WERI-Rb-1 (cell line): Measurements from ENCODE around the gene CFAP69.
A peak's percentile ranks its signal among the peaks of the same experiment; 100 is the strongest.

Experiments
- DNase-seq: peaks from one replicate; pipeline ENCODE4 v3.0.0-alpha.2; 2020
- H3K27ac ChIP-seq: fragments of 250-450 bp; sonication (Bioruptor Pico); 2 replicates; pipeline ENCODE4 v1.5.1; 2020; ENCODE audit warnings: mild to moderate bottlenecking, moderate library complexity
- H3K27me3 ChIP-seq: fragments of 250-450 bp; sonication (Bioruptor Pico); 2 replicates; pipeline ENCODE4 v1.5.1; 2021; ENCODE audit warnings: mild to moderate bottlenecking, low read depth, moderate library complexity; ENCODE audit not compliant: insufficient read depth, severe bottlenecking
- H3K36me3 ChIP-seq: fragments of 250-450 bp; sonication (Bioruptor Pico); 2 replicates; pipeline ENCODE4 v1.5.1; 2020; ENCODE audit warnings: mild to moderate bottlenecking, moderate library complexity
- H3K4me3 ChIP-seq: 2 replicates; pipeline ENCODE4 v1.5.1; 2011; ENCODE audit warnings: low read depth, mild to moderate bottlenecking, control low read depth, low read length
- H3K9me3 ChIP-seq: fragments of 250-450 bp; sonication (Bioruptor Pico); 2 replicates; pipeline ENCODE4 v1.5.1; 2021; ENCODE audit warnings: mild to moderate bottlenecking, moderate library complexity; ENCODE audit not compliant: severe bottlenecking
- TF ChIP-seq, protein P1 (sequence below): IDR thresholded peaks from 2 replicates; pipeline ENCODE4 v1.5.1; 2011; ENCODE audit warnings: low read depth, mild to moderate bottlenecking, control low read depth, inconsistent platforms, low read length

The CFAP69 gene, protein sequence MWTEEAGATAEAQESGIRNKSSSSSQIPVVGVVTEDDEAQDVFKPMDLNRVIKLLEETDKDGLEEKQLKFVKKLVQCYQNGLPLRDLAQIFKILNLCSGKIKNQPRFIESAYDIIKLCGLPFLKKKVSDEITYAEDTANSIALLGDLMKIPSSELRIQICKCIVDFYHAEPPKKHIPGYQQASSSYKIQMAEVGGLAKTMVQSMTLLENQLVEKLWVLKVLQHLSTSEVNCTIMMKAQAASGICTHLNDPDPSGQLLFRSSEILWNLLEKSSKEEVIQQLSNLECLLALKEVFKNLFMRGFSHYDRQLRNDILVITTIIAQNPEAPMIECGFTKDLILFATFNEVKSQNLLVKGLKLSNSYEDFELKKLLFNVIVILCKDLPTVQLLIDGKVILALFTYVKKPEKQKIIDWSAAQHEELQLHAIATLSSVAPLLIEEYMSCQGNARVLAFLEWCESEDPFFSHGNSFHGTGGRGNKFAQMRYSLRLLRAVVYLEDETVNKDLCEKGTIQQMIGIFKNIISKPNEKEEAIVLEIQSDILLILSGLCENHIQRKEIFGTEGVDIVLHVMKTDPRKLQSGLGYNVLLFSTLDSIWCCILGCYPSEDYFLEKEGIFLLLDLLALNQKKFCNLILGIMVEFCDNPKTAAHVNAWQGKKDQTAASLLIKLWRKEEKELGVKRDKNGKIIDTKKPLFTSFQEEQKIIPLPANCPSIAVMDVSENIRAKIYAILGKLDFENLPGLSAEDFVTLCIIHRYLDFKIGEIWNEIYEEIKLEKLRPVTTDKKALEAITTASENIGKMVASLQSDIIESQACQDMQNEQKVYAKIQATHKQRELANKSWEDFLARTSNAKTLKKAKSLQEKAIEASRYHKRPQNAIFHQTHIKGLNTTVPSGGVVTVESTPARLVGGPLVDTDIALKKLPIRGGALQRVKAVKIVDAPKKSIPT

DNA sequence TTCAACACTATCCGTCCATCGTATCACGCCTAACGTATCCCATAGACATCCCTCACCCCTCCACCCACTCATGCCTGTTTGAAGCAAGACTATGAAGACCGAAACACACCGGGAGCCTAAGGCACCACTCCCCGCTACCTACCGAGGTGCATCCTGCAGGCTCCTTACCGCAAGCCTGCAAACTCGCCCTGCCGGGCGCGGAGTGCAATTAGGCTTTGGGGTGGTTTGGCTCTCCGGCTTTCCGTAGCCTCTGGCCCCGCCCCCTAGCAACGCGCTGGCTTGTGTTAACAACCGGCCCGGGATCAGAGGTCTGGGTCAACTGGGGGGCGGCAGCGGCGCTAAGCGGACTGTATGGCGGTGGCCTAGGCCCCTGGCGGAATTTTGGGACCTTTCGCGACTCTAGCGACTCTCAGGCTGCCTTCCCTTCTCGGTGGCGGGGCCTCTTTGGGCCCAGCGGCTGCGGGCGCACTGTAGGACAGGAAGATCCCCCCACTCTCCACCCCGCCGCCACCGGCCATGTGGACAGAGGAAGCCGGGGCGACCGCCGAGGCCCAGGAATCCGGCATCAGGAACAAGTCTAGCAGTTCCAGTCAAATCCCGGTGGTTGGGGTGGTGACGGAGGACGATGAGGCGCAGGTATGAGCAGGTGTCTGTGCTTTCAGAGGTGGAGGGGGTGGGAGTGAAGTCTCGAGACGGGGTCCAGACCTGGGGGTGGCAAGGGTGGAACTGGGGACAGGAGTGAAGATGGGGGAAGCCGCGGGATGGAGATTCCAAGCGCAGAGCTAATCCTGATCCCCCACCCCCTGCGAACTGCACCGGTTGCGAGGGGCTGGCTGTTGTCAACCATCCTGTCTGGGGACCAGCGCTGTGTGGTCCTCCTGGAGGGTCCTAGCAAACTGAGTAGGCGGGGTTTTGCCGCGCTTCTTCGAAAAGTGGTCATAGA lies at the start of gene CFAP69:
Gene CFAP69, plus strand, starts transcription at position 266 of the 943 bp plus-strand sequence. Its CDS starts 251 bp downstream, at position 517.
- Histone ChIP-seq H3K27me3 (no peaks in the 10 kb centered on the region), H3K4me3 (peak within 1 kb of the TSS; percentile 63), H3K9me3 (no peaks in the 10 kb centered on the region), H3K36me3 (no peaks in the 10 kb centered on the region; the same call in 1 of the 2 replicates), H3K27ac (peak within 1 kb of the TSS; percentile 59)
- TF ChIP-seq, protein P1, sequence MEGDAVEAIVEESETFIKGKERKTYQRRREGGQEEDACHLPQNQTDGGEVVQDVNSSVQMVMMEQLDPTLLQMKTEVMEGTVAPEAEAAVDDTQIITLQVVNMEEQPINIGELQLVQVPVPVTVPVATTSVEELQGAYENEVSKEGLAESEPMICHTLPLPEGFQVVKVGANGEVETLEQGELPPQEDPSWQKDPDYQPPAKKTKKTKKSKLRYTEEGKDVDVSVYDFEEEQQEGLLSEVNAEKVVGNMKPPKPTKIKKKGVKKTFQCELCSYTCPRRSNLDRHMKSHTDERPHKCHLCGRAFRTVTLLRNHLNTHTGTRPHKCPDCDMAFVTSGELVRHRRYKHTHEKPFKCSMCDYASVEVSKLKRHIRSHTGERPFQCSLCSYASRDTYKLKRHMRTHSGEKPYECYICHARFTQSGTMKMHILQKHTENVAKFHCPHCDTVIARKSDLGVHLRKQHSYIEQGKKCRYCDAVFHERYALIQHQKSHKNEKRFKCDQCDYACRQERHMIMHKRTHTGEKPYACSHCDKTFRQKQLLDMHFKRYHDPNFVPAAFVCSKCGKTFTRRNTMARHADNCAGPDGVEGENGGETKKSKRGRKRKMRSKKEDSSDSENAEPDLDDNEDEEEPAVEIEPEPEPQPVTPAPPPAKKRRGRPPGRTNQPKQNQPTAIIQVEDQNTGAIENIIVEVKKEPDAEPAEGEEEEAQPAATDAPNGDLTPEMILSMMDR = no peak
- peak; percentile 92 for DNase-seq

DNA sequence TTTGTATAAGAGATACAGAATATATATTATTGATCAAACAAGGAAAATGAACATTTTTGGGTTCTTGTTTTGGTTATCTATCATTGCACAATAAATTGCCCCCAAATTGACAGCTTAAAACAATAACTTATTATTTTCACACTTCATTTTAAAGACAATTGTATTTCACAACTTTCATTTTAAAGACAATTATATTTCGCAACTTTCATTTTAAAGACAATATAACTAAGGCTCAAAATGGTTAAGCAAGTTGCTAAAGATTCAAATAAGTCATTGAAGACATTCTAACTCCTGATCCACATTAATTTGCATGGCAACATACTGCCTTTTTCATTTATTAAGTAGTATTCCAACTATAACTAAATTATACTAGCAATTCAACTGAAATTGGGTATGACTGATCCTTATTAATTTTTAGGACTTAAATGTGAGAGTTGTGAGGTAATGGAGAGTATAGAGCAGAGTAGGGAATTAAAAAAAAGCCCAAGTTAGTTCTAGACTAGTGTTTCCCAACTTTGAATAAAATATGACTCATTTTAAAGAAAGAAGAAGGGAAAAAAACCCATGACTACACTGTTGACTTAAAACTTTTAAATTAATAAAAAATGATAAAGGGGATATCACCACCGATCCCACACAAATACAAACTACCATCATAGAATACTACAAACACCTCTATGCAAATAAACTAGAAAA lies 43.3 kb upstream of the CFAP69 start:
- no peak for DNase-seq
- Histone ChIP-seq H3K36me3 (no peaks in the 10 kb centered on the region), H3K9me3 (no peaks in the 10 kb centered on the region), H3K27ac (no peak overlapping the region), H3K27me3 (no peaks in the 10 kb centered on the region), H3K4me3 (no peak overlapping the region)
- TF ChIP-seq, protein P1 = no peak

DNA sequence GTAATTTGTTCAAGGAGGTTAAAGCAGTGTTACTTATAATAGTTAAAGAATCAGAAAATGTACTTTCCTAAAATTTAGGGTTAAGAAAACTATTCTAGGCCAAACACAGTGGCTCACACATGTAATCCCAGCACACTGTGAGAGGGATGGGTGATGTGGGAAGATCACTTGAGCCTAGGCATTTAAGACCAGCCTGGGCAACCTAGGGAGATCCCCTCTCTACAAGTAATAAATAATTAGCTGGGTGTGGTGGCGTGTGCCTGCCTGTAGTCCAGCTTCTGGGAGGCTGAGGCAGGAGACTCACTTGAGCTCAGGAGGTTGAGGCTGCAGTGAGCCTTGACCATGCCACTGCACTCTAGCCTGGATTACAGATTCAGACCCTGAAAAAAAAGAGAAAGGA lies 37.0 kb upstream of the CFAP69 start:
- H3K27ac ChIP-seq = no peak overlapping the region

DNA sequence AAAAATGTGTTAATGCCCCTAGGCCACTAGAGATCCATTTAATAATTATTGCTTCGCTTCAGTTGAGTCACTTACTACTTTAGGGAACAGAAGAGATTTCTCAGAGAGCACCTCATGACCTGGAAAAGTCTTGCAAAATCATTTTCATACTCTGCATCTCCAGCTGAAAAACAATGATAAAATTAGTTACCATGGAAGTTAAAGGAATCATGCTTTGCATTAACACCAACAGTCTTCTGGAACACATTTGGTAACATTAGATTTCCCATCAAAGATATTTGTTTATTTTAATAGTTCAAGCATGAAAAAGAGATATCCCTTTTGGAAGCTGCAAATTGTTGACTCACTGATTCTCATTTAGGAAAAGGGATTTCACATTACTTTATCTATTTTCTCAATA lies 35.2 kb upstream of the CFAP69 start:
- no peak overlapping the region for H3K27ac ChIP-seq
- no peaks in the 10 kb centered on the region for H3K9me3 ChIP-seq
- no peaks in the 10 kb centered on the region for H3K27me3 ChIP-seq
- no peak for DNase-seq
- TF ChIP-seq, protein P1 = no peak
- H3K4me3 ChIP-seq = no peak overlapping the region
- no peaks in the 10 kb centered on the region for H3K36me3 ChIP-seq

More for the DNA sequence above, 37.0 kb upstream of the CFAP69 start:
- H3K36me3 ChIP-seq = no peaks in the 10 kb centered on the region
- TF ChIP-seq, protein P1 = no peak
- no peak overlapping the region for H3K4me3 ChIP-seq
- no peaks in the 10 kb centered on the region for H3K27me3 ChIP-seq
- DNase-seq = no peak
- no peaks in the 10 kb centered on the region for H3K9me3 ChIP-seq

DNA sequence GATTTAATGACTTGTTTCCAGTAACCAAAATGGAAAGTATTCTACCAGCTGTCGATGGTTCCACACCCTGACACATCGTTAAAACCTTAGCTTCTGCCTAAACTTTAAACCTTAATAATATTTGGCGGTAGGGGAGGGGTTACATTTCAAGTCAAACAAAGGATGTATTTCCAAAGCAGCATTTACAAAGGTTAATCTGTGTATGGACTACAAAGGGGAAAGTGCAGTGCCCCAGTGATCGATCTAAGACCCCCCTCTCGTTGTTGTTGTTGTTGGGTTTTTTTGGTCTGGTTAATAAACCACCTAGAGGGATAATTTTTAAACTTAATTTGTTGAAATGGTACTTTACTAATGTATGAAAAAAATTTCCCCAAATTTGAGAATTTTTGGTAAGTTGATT lies 34.5 kb upstream of the CFAP69 start:
- Histone ChIP-seq H3K27me3 (no peaks in the 10 kb centered on the region), H3K27ac (no peak overlapping the region), H3K4me3 (no peak overlapping the region), H3K9me3 (no peaks in the 10 kb centered on the region), H3K36me3 (no peaks in the 10 kb centered on the region)
- no peak for DNase-seq
- TF ChIP-seq, protein P1 = no peak
